Epithelial cell of esophagus (primary cell): Measurements from ENCODE around the gene LEKR1.
A peak's percentile ranks its signal among the peaks of the same experiment; 100 is the strongest.
"Not testable (repeated sequence)": the region's sequence is repeated elsewhere in the genome, so short reads cannot be mapped to it uniquely, and the experiment has no call there.

ENCODE experiments used
- DNase-seq: peaks from one replicate; pipeline ENCODE4 v3.0.0; 2010; ENCODE audit warnings: low read depth
- H3K4me3 ChIP-seq: 2 replicates; pipeline ENCODE4 v1.5.1; 2011; ENCODE audit warnings: mild to moderate bottlenecking, low read length, control low read depth
- TF ChIP-seq, protein P1 (sequence below): IDR thresholded peaks from 2 replicates; pipeline ENCODE4 v1.5.1; 2011; ENCODE audit warnings: low read depth, mild to moderate bottlenecking, low read length, control low read depth, inconsistent platforms; ENCODE audit not compliant: insufficient read depth; ENCODE audit errors: missing control alignments

Gene LEKR1

DNA sequence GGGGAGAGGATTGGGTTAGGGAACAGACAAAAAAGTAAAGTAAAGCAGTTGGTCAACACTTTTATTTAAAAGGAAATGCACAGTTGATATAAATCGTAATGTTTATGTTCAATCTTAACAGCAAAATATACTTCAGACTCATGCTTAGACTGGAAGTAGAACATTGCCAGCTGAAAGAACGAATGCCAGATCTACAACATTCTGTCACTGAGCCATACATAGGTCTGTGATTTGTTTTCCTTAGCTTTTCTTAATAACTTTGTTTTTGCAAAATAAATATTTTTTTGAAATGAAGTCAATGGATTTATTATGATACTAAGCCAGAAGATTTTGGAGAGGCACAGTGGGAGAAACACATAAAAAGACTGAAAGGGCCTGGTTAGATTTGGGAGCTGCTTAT, 62.0 kb downstream of the LEKR1 start:
- no peak for DNase-seq

DNA sequence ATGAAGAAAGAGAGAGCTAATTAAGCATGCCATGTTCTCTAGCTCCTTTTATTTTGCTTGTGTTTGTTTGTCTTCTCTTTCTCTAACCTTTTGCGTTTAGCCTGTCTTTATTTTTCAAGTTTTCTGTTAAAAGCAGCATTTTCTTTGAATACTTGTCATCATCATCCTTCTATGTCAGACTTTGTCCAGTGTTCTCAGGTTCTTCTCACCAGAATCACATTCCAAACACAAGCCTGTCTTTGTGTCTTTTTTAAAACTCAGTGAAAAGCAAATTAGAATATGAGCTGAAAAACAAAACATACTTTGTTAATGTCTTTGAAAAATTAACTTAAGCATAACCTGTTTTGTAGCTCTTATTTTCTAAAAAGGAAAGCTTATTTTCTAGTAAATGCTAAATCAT, 62.4 kb downstream of the LEKR1 start:
- TF ChIP-seq, protein P1, sequence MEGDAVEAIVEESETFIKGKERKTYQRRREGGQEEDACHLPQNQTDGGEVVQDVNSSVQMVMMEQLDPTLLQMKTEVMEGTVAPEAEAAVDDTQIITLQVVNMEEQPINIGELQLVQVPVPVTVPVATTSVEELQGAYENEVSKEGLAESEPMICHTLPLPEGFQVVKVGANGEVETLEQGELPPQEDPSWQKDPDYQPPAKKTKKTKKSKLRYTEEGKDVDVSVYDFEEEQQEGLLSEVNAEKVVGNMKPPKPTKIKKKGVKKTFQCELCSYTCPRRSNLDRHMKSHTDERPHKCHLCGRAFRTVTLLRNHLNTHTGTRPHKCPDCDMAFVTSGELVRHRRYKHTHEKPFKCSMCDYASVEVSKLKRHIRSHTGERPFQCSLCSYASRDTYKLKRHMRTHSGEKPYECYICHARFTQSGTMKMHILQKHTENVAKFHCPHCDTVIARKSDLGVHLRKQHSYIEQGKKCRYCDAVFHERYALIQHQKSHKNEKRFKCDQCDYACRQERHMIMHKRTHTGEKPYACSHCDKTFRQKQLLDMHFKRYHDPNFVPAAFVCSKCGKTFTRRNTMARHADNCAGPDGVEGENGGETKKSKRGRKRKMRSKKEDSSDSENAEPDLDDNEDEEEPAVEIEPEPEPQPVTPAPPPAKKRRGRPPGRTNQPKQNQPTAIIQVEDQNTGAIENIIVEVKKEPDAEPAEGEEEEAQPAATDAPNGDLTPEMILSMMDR: no peak
- no peak overlapping the region for H3K4me3 ChIP-seq
- DNase-seq: no peak

More for the DNA sequence above, 62.0 kb downstream of the LEKR1 start:
- H3K4me3 ChIP-seq: no peak overlapping the region
- TF ChIP-seq, protein P1: no peak

DNA sequence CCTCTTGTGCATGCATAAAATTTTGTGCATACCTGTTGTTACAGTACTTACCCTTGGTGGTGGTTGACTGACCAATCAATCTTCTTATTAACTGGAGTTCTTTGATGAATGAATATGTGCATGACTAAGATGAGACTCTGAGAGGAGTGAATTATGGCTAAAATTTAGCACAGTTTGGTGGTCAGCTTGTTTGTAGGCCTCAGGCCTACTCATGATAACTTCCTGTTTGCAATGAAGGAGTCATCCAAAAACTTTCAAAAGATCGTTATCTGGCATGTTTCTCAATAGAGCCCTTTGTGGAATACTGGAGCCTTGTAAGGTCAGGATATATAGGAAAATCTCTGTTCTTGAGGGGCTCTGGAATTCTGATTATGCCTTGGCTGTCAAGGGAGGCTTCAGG, 66.5 kb downstream of the LEKR1 start:
- peak; percentile 32 for DNase-seq
- TF ChIP-seq, protein P1: no peak
- no peak overlapping the region for H3K4me3 ChIP-seq

DNA sequence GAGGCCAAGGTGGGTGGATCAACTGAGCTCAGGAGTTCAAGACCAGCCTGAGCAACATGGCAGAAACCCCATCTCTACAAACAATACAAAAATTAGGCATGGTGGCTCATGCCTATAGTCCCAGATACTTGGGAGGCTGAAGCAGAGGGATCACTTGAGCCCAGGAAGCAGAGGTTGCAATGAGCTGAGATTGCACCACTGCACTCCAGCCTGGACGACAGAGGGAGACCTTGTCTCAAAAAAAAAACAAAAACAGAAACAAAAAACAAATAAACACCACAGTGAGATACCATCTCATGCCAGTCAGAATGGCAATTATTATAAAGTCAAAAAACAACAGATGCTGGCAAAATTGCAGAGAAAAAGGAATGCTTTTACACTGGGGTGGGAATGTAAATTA, 69.2 kb downstream of the LEKR1 start:
- not testable (repeated sequence) for H3K4me3 ChIP-seq, DNase-seq

DNA sequence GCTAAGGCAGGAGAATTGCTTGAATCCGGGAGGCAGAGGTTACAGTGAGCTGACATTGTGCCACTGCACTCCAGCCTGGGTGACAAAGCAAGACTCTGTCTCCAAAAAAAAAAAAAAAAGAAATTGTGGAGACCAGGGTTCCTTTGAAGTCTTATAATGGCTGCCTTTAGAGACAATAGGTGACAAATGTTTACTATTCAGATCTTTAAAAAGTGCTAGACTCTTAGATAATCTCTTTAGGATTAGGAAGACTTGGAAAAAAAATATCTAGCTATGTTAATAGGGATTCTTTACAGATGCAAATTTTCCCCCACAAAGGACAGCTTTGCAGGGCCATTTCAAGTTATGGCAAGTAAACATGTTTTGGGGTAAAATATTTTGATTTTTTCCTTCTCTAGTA, 71.7 kb downstream of the LEKR1 start:
- not testable (repeated sequence) for DNase-seq, H3K4me3 ChIP-seq

DNA sequence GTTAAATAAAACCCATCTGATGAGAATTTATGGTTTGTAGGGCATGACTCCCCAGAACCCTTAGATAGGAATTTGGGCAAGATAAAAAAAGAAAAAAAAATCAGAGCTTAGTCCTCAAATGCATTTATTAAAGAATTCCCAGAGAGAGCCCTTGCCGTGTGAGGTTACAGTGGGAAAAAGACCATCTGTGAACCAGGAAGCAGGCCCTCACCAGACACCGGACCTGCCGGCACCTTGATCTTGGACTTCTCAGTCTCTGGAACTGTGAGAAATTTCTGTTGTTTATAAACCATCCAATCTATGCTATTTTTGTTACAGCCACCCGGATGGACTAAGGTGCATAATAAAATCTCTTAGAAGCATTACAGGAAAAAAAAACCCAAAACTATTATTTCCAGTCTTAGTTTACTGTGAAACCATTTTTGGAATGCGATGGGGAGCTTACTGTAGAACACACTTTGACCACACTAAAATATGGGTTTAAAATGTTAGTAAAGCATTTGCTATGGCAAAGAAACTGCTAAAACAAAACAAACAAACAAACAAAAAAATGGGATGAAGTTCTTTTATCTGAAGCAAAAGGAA, 72.2 kb downstream of the LEKR1 start:
- TF ChIP-seq, protein P1: no peak
- DNase-seq: no peak
- H3K4me3 ChIP-seq: no peak overlapping the region

DNA sequence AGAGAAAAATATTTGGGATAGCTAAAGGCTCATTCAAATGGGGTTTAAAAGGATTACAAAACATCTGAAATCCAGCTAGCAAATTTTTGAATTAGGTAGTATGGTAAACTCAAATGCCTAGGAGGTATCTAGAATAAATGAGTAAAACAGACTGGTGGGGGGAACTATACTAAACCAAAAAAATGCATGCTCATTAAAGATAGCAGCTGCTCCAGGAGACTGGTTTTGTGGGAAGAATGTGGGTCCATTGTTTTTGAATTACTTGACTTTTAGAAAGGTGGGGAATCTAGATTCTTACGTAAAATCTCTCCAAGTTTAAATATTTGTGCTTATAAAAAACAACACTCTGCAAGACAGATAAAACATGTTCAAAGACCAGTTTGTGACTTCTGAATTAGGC, 73.8 kb downstream of the LEKR1 start:
- DNase-seq: no peak
- H3K4me3 ChIP-seq: no peak overlapping the region
- TF ChIP-seq, protein P1: no peak

DNA sequence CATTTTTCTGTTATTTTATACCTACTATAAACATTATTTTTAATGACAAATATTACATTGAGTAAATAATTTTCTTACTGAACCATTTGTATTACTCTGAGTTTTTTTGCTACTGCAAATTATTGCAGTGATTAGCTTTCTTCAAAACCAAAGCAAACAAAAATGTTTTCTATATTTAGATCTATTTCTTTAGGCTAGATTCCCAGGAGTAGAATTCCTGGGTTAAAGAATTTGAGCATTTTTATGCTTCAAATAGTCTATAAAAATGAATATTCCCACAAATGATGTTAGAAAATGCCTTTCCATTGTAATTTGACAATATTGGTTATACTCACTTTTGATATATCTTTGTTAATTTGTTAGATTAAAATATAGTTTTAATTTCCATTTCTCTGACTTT, 76.8 kb downstream of the LEKR1 start:
- DNase-seq: no peak
- TF ChIP-seq, protein P1: no peak
- no peak overlapping the region for H3K4me3 ChIP-seq
